NCI-H69 (cell line): Measurements from ENCODE around the gene PTGR3.

Experiments used
- DNase-seq: peaks from one replicate; lab custom pipeline; 2025; lab: John Stamatoyannopoulos, UW

The PTGR3 gene

GRCh38 chr18:75235896-75236295 lies 27.0 kb upstream of the PTGR3 start:
- no peak for DNase-seq

GRCh38 chr18:75234901-75235300 lies 26.0 kb upstream of the PTGR3 start:
- no peak for DNase-seq

GRCh38 chr18:75231053-75231406 lies 22.1 kb upstream of the PTGR3 start:
- peak; percentile 88 for DNase-seq

GRCh38 chr18:75230163-75231052 lies 21.5 kb upstream of the PTGR3 start:
- DNase-seq, result peak; percentile 65

- no peak for DNase-seq
Observed at GRCh38 chr18:75229437-75229836, 20.5 kb upstream of the PTGR3 start.

- DNase-seq, result no peak
Observed at GRCh38 chr18:75228967-75229366, 20.0 kb upstream of the PTGR3 start.

GRCh38 chr18:75227535-75228296 lies 18.8 kb upstream of the PTGR3 start:
- DNase-seq, result no peak

- DNase-seq, result no peak
Observed at GRCh38 chr18:75226956-75227316, 18.0 kb upstream of the PTGR3 start.

- no peak for DNase-seq
Observed at GRCh38 chr18:75226286-75226955, 17.5 kb upstream of the PTGR3 start.

- DNase-seq, result peak; percentile 99
Observed at GRCh38 chr18:75223687-75224347, 14.9 kb upstream of the PTGR3 start.

- no peak for DNase-seq
Observed at GRCh38 chr18:75222407-75222806, 13.5 kb upstream of the PTGR3 start.

GRCh38 chr18:75221897-75222296 lies 13.0 kb upstream of the PTGR3 start:
- peak; percentile 84 for DNase-seq

- DNase-seq, result peak; percentile 58
Observed at GRCh38 chr18:75221397-75221796, 12.5 kb upstream of the PTGR3 start.

- DNase-seq, result peak; percentile 72
Observed at GRCh38 chr18:75220551-75221355, 11.8 kb upstream of the PTGR3 start.

GRCh38 chr18:75219745-75220375 lies 10.9 kb upstream of the PTGR3 start:
- DNase-seq, result peak; percentile 58

- peak; percentile 90 for DNase-seq
Observed at GRCh38 chr18:75218065-75218923, 9.4 kb upstream of the PTGR3 start.

- peak; percentile 61 for DNase-seq
Observed at GRCh38 chr18:75216911-75217689, 8.2 kb upstream of the PTGR3 start.

GRCh38 chr18:75216212-75216910 lies 7.4 kb upstream of the PTGR3 start:
- DNase-seq, result peak; percentile 68
